ENCODE results near the gene LRCH3. TPM values are rescaled to one million over a fixed set of nuclear protein-coding genes. Genes with fewer than 3 reads are reported as not detected.

The LRCH3 gene
- total and polyA plus RNA-seq, 2 of the 13 experiments (the other 11 are each of a cell fraction or from before 2014, with no cell fraction given): 25.5 to 103 TPM

- TF ChIP-seq ZNF383 (CRISPR knock-in tag; IDR thresholded peaks at IDR 0.05; ENCODE audit: borderline replicate concordance) (no peak), USF2 (IDR thresholded peaks at IDR 0.05; ENCODE audit: low read depth, low read length) (no peak), USF2 (CRISPR knock-in tag; IDR thresholded peaks at IDR 0.05; ENCODE audit: borderline replicate concordance) (no peak), ZNF160 (CRISPR knock-in tag; IDR thresholded peaks at IDR 0.05) (no peak), ZNF460 (CRISPR knock-in tag; IDR thresholded peaks at IDR 0.05; ENCODE audit: borderline replicate concordance) (no peak), ZNF672 (CRISPR knock-in tag; IDR thresholded peaks at IDR 0.05) (no peak), ZNF552 (CRISPR knock-in tag; IDR thresholded peaks at IDR 0.05; ENCODE audit: borderline replicate concordance) (no peak), POGZ (CRISPR knock-in tag; IDR thresholded peaks at IDR 0.05) (no peak), XBP1 (CRISPR knock-in tag; IDR thresholded peaks at IDR 0.05) (no peak), FOXO4 (CRISPR knock-in tag; conservative IDR thresholded peaks at IDR 0.05) (no peak), PRMT3 (CRISPR knock-in tag; IDR thresholded peaks at IDR 0.05; ENCODE audit: borderline replicate concordance, low read depth) (no peak), ATF7 (IDR thresholded peaks at IDR 0.05) (no peak), ATF7 (CRISPR knock-in tag; IDR thresholded peaks at IDR 0.05) (no peak), ZNF782 (CRISPR knock-in tag; IDR thresholded peaks at IDR 0.05; ENCODE audit: borderline replicate concordance) (no peak), PLSCR1 (CRISPR knock-in tag; IDR thresholded peaks at IDR 0.05; ENCODE audit: borderline replicate concordance) (no peak; the same call in 1 of the 2 replicates), HOXA3 (CRISPR knock-in tag; IDR thresholded peaks at IDR 0.05) (peak; percentile 62), PITX1 (CRISPR knock-in tag; IDR thresholded peaks at IDR 0.05) (no peak; the same call in 1 of the 2 replicates), ZNF790 (CRISPR knock-in tag; IDR thresholded peaks at IDR 0.05; ENCODE audit: borderline replicate concordance) (no peak), PRDM15 (CRISPR knock-in tag; IDR thresholded peaks at IDR 0.05) (no peak), SIN3B (IDR thresholded peaks at IDR 0.05; ENCODE audit: low read length) (no peak)
Measured at GRCh38 chr3:197820550-197821335, 29.7 kb downstream of the LRCH3 start (continued).
